Measurements from ENCODE around the gene SCIN. TPM values are rescaled to one million over a fixed set of nuclear protein-coding genes. Genes with fewer than 3 reads are reported as not detected.

The SCIN gene
- total RNA-seq, 1 donor from 2014 or later = 6.3 TPM

- DNase-seq (ENCODE audit: low read depth) = no peak
- TF ChIP-seq CTCF (conservative IDR thresholded peaks at IDR 0.05; ENCODE audit: low read depth, low read length) = no peak
- H3K4me3 ChIP-seq (ENCODE audit: low read depth, low read length) = no peak overlapping the region
Observed at GRCh38 chr7:12582362-12582761, 11.8 kb downstream of the SCIN start.

GRCh38 chr7:12583176-12583575 is 12.7 kb downstream of the SCIN start:
- H3K4me3 ChIP-seq (ENCODE audit: low read depth, low read length) = no peak overlapping the region
- TF ChIP-seq CTCF (conservative IDR thresholded peaks at IDR 0.05; ENCODE audit: low read depth, low read length) = no peak
- no peak for DNase-seq (ENCODE audit: low read depth)

GRCh38 chr7:12583922-12584321 is 13.4 kb downstream of the SCIN start:
- TF ChIP-seq CTCF (conservative IDR thresholded peaks at IDR 0.05; ENCODE audit: low read depth, low read length) = no peak
- H3K4me3 ChIP-seq (ENCODE audit: low read depth, low read length) = no peak overlapping the region
- no peak for DNase-seq (ENCODE audit: low read depth)

- H3K4me3 ChIP-seq (ENCODE audit: low read depth, low read length) = no peak overlapping the region
- peak; percentile 93 for DNase-seq (ENCODE audit: low read depth)
- no peak for TF ChIP-seq CTCF (conservative IDR thresholded peaks at IDR 0.05; ENCODE audit: low read depth, low read length)
Observed at GRCh38 chr7:12584930-12585329, 14.4 kb downstream of the SCIN start.

- no peak overlapping the region for H3K4me3 ChIP-seq (ENCODE audit: low read depth, low read length)
- DNase-seq (ENCODE audit: low read depth) = no peak
- no peak for TF ChIP-seq CTCF (conservative IDR thresholded peaks at IDR 0.05; ENCODE audit: low read depth, low read length)
Observed at GRCh38 chr7:12586271-12586670, 15.8 kb downstream of the SCIN start.

GRCh38 chr7:12588259-12588904 is 17.9 kb downstream of the SCIN start:
- TF ChIP-seq CTCF (conservative IDR thresholded peaks at IDR 0.05; ENCODE audit: low read depth, low read length) = no peak
- no peak for DNase-seq (ENCODE audit: low read depth)
- no peak overlapping the region for H3K4me3 ChIP-seq (ENCODE audit: low read depth, low read length)

- no peak for TF ChIP-seq CTCF (conservative IDR thresholded peaks at IDR 0.05; ENCODE audit: low read depth, low read length)
- no peak for DNase-seq (ENCODE audit: low read depth)
- H3K4me3 ChIP-seq (ENCODE audit: low read depth, low read length) = no peak overlapping the region
Observed at GRCh38 chr7:12590559-12590958, 20.0 kb downstream of the SCIN start.

Data from epithelial cell of proximal tubule (primary cell).